Fibroblast of the aortic adventitia (primary cell): Measurements from ENCODE around the gene MIPOL1. TPM values are rescaled to one million over a fixed set of nuclear protein-coding genes. Genes with fewer than 3 reads are reported as not detected.

ENCODE experiments used
- DNase-seq: peaks from one replicate; pipeline ENCODE4 v3.0.0-alpha.2; 2010; ENCODE audit warnings: low read depth
- H3K4me3 ChIP-seq: 2 replicates; pipeline ENCODE4 v1.5.1; 2011; ENCODE audit warnings: low read depth, mild to moderate bottlenecking, control low read depth, low read length, moderate library complexity
- CTCF ChIP-seq: IDR thresholded peaks from 2 replicates; pipeline ENCODE4 v1.5.1; 2011; ENCODE audit warnings: mild to moderate bottlenecking, low read length, control low read depth, inconsistent platforms; ENCODE audit not compliant: insufficient read depth
- total RNA-seq: library from RNA; depleted of rRNA; stranded (reverse); fragments of >200 nt; gene quantifications from 2 replicates; pipeline ENCODE4 v1.2.3, GENCODE V29; 2012; ENCODE audit warnings: low replicate concordance

The MIPOL1 gene
- total RNA-seq, 1 donor, result 12.5 TPM

DNA sequence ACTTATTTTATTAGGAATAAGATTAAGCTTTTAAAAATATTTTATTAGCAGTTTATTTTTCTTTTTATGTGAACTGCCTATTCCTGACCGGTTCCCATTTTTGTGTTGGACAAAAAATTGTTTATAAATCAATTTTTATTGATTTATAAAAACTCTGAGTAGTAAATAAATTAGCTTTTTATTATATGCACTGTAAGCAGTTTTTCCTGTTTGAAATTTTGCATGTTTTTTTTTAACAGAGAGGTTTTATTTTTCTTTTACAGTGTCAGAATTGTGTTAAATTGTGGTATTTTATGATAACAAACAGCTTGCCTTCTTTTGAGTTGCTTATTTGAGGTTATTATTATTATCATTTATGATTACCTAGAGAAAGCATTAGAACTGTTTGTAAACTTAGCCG, 329.3 kb downstream of the MIPOL1 start:
- DNase-seq, result no peak
- H3K4me3 ChIP-seq, result no peak overlapping the region
- no peak for TF ChIP-seq CTCF

DNA sequence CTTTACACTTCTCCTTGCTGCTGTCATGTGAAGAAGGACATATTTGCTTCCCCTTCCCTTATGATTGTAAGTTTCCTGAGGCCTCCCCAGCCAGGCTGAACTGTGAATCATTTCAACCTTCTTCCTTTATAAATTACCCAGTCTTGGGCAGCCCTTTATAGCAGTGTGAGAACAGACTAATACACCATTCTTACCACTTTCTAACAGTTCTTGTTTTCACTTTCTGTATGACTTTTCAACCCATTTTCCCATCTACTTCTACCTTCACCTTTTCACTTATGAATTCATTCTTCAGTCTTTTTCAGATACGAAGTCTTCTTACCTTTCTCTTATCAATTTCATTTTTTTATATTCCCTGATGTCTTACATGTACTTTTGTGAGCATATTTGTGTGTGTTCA, 342.3 kb downstream of the MIPOL1 start:
- TF ChIP-seq CTCF, result no peak
- DNase-seq, result no peak
- H3K4me3 ChIP-seq, result no peak overlapping the region

DNA sequence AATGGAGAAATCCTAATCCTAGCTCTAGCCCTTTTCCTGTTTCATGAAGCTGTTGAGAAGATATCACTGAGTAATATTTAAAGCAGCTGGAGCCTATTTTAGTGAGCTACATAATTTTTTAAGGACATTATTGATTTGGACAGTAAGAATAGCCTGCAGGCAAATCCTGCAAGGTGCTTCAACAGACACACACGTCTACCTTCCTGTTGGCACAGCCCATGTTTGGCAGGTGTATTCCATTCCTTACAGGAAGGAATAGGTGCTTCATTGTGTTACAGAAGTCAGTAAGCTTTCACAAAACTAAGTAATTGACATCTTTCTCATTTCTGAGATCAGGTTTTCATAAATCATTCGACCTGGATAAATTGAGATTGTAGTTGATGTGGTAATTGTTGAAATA, 346.7 kb downstream of the MIPOL1 start:
- no peak for DNase-seq

GRCh38 chr14:37545174-37545573, 347.4 kb downstream of the MIPOL1 start:
- H3K4me3 ChIP-seq, result no peak overlapping the region
- no peak for TF ChIP-seq CTCF
- no peak for DNase-seq

More for the DNA sequence above, 346.7 kb downstream of the MIPOL1 start:
- H3K4me3 ChIP-seq, result no peak overlapping the region
- no peak for TF ChIP-seq CTCF

DNA sequence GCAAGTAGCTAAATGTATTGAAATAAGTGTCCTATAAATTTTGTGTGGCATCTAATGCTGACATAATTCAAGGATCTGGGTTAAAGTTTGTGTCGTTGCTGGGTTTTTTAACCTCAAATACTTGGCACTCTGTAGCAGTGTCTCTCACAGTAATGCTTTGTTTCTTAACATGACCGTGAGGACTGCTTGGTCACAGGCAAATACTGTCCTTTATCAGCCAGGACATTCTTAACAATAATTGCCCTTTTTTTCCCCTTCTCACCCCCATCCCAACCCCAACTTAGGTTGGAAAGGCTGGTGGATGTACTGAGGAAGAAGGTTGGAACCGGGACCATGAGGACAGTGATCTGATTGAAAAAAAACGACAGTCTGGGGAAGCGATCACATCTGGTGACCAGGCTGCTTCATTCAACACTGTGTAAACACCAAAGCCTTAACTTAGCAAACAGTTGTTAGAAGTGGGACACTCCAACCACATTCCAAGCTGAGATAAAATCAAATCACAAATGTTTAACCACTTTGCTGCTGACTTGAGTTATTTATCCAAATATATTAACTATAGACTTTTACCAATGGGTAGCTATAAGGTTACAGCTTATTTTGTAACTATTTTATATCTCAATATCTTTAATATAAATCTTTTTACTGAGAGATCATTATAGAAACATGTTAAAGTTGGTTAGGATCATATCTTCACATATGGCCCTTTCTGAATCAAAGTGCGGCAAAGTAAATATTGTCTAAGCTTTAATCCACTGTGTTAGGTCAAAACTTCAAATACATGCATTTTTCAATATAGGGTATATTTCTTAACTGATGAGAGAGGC, 349.1 kb downstream of the MIPOL1 start:
- no peak overlapping the region for H3K4me3 ChIP-seq
- TF ChIP-seq CTCF, result no peak
- no peak for DNase-seq

DNA sequence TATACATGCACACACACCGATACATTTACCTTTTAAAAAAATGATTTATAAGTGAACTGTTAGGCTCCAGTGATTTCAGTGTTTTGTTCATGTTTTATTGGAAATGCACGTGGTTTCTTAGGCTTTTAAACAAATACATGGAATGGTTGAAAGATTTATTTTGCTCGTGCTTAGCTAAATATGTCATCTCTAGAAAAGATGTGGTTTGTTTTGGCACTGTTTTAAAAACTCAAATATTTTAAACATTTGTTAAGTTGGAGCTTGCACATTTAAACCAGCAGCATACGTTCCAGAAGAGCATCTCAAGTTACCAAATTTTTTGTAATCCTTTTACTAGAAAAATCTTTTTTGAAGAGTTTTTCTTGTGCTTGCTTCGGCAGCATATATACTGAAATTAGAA, 352.8 kb downstream of the MIPOL1 start:
- no peak overlapping the region for H3K4me3 ChIP-seq
- peak; percentile 70 for DNase-seq
- no peak for TF ChIP-seq CTCF

DNA sequence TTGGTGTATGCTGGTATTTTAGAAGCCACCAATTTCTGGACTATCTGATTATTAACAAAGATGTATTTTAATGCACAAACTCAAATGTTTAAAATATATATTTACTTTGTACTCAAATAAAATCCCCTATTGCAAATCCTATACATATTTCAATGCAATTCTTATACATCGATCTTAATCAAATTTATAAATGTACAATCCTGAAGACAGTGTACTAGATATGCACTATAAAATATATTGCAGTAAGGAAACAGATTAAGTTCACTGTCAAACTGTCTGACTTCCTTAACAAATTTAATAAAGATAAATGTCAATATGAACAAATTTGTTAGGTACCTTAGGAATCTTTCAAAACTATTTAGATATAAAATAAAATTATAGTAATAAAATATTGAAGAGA, 353.4 kb downstream of the MIPOL1 start:
- no peak for DNase-seq
- no peak for TF ChIP-seq CTCF
- H3K4me3 ChIP-seq, result no peak overlapping the region
